HG02642 (cell line): ENCODE results near the gene USP48.

Experiments used
- ATAC-seq: cut with Tn5 transposase; IDR thresholded peaks from one replicate; pipeline ENCODE4 v1.9.1; 2021; ENCODE audit warnings: mild to moderate bottlenecking; ENCODE audit not compliant: unreplicated experiment, poor library complexity

The USP48 gene

GRCh38 chr1:21659924-21660326 is 123.0 kb downstream of the USP48 start:
- ATAC-seq: no peak

GRCh38 chr1:21659099-21659923 is 123.6 kb downstream of the USP48 start:
- no peak for ATAC-seq

- ATAC-seq: no peak
These were observed 125.3 kb downstream of the USP48 start for GRCh38 chr1:21657456-21658190.

- ATAC-seq: no peak
These were observed 127.2 kb downstream of the USP48 start for GRCh38 chr1:21655748-21656147.

- no peak for ATAC-seq
These were observed 127.7 kb downstream of the USP48 start for GRCh38 chr1:21655259-21655658.

- ATAC-seq: no peak
These were observed 128.7 kb downstream of the USP48 start for GRCh38 chr1:21654209-21654608.

GRCh38 chr1:21653744-21654100 is 129.2 kb downstream of the USP48 start:
- ATAC-seq: no peak

GRCh38 chr1:21652937-21653743 is 129.8 kb downstream of the USP48 start:
- ATAC-seq: no peak

GRCh38 chr1:21652101-21652936 is 130.6 kb downstream of the USP48 start:
- no peak for ATAC-seq

GRCh38 chr1:21651214-21652042 is 131.5 kb downstream of the USP48 start:
- no peak for ATAC-seq

- ATAC-seq: no peak
These were observed 132.5 kb downstream of the USP48 start for GRCh38 chr1:21650400-21650799.

GRCh38 chr1:21649315-21649714 is 133.6 kb downstream of the USP48 start:
- no peak for ATAC-seq

GRCh38 chr1:21648791-21649190 is 134.2 kb downstream of the USP48 start:
- ATAC-seq: no peak

GRCh38 chr1:21648352-21648730 is 134.6 kb downstream of the USP48 start:
- ATAC-seq: no peak

GRCh38 chr1:21647431-21648351 is 135.3 kb downstream of the USP48 start:
- no peak for ATAC-seq

- ATAC-seq: no peak
These were observed 137.4 kb downstream of the USP48 start for GRCh38 chr1:21645550-21645949.

GRCh38 chr1:21644906-21645305 is 138.0 kb downstream of the USP48 start:
- ATAC-seq: no peak

GRCh38 chr1:21644348-21644747 is 138.6 kb downstream of the USP48 start:
- ATAC-seq: no peak
